GM20000 (cell line): ENCODE results near the gene USP7.

Experiments used
- DNase-seq: peaks from one replicate; pipeline ENCODE4 v3.0.0; 2012; ENCODE audit warnings: low spot score
- CTCF ChIP-seq: IDR thresholded peaks from 2 replicates; pipeline ENCODE4 v1.5.1; 2012; ENCODE audit warnings: mild to moderate bottlenecking, control low read depth; ENCODE audit errors: extremely low read depth, missing control alignments

The USP7 gene

GRCh38 chr16:8853611-8854010, 110.1 kb downstream of the USP7 start:
- no peak for TF ChIP-seq CTCF
- DNase-seq = no peak

GRCh38 chr16:8853150-8853549, 110.6 kb downstream of the USP7 start:
- TF ChIP-seq CTCF = no peak
- no peak for DNase-seq

GRCh38 chr16:8852534-8852933, 111.2 kb downstream of the USP7 start:
- DNase-seq = no peak
- no peak for TF ChIP-seq CTCF

GRCh38 chr16:8851761-8852403, 111.8 kb downstream of the USP7 start:
- DNase-seq = no peak
- TF ChIP-seq CTCF = no peak

GRCh38 chr16:8850279-8850885, 113.3 kb downstream of the USP7 start:
- no peak for TF ChIP-seq CTCF
- DNase-seq = no peak

GRCh38 chr16:8849411-8850011, 114.2 kb downstream of the USP7 start:
- no peak for DNase-seq

More at GRCh38 chr16:8849411-8850011, 114.2 kb downstream of the USP7 start:
- no peak for TF ChIP-seq CTCF
